Gastroesophageal sphincter (tissue), 3 donors: ENCODE results near the gene UBE2N.

Experiments used
- POLR2A ChIP-seq, 2 donors: fragments of 450-650 bp; IDR thresholded peaks; one replicate each; pipeline ENCODE4 v1.6.1; 2017; ENCODE audit warnings: antibody characterized with exemption in 2 of 2, mild to moderate bottlenecking in 2 of 2, moderate library complexity in 1 of 2
- POLR2AphosphoS5 ChIP-seq: sonication (generic); formaldehyde crosslinking; IDR thresholded peaks from one replicate; pipeline ENCODE4 v1.6.1; 2017; ENCODE audit warnings: antibody characterized with exemption
- TF ChIP-seq, protein P1 (sequence below), 4 experiments: fragments of 200-600 bp in 2 of 4; fragments of 450-650 bp in 2 of 4; sonication (generic) in 1 of 4; IDR thresholded peaks; one replicate each; pipeline ENCODE4 v1.5.1; 2017 to 2019; ENCODE audit warnings: antibody characterized with exemption in 4 of 4, mild to moderate bottlenecking in 2 of 4, moderate library complexity in 2 of 4

- TF ChIP-seq, protein P1, sequence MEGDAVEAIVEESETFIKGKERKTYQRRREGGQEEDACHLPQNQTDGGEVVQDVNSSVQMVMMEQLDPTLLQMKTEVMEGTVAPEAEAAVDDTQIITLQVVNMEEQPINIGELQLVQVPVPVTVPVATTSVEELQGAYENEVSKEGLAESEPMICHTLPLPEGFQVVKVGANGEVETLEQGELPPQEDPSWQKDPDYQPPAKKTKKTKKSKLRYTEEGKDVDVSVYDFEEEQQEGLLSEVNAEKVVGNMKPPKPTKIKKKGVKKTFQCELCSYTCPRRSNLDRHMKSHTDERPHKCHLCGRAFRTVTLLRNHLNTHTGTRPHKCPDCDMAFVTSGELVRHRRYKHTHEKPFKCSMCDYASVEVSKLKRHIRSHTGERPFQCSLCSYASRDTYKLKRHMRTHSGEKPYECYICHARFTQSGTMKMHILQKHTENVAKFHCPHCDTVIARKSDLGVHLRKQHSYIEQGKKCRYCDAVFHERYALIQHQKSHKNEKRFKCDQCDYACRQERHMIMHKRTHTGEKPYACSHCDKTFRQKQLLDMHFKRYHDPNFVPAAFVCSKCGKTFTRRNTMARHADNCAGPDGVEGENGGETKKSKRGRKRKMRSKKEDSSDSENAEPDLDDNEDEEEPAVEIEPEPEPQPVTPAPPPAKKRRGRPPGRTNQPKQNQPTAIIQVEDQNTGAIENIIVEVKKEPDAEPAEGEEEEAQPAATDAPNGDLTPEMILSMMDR (IDR thresholded peaks at IDR 0.05) = no peak
- TF ChIP-seq POLR2AphosphoS5 = no peak
- no peak for TF ChIP-seq POLR2A (IDR thresholded peaks at IDR 0.05)
These were observed 15.3 kb downstream of the UBE2N start for GRCh38 chr12:93426412-93426805.
